ENCODE data around the gene AAK1.
"Not testable (repeated sequence)": the region's sequence is repeated elsewhere in the genome, so short reads cannot be mapped to it uniquely, and the experiment has no call there.

Gene AAK1

DNA sequence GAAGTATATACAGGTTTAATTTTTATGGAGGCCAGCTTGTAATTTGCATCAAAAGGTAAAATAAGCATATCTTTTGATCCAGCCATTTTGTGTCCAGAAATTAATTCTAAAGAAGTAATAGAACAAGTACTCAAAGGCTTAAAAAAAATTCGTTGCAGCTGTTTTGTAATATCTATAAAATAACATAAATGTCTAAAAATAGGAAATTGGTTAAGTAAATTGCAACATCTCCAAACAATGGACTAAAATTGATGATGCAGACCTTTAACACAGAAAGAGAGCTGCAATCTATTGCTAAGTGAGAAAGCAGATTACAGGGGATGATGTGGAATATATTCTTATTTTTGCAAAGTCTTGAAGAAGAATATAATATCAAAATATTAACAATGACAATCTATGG is 19.4 kb downstream of the AAK1 start:
- Histone ChIP-seq H3K9me3 (ENCODE audit: insufficient read depth, low read depth, low read length) (no peaks in the 10 kb centered on the region), H3K27ac (ENCODE audit: low read depth, low read length) (no peak overlapping the region), H3K27me3 (ENCODE audit: insufficient read depth, low read length) (no peaks in the 10 kb centered on the region), H3K4me1 (ENCODE audit: insufficient read depth, low read length) (no peaks in the 10 kb centered on the region), H3K9ac (ENCODE audit: low read depth, low read length) (no peak overlapping the region), H3K36me3 (ENCODE audit: insufficient read depth, low read length) (no peaks in the 10 kb centered on the region), H3K4me3 (ENCODE audit: low read length) (no peak overlapping the region)
- whole genome bisulfite sequencing = no CpG with 5 or more reads among the region's 1 CpG

GRCh38 chr2:69623236-69623635 is 20.3 kb downstream of the AAK1 start:
- no peaks in the 10 kb centered on the region for H3K9me3 ChIP-seq (ENCODE audit: insufficient read depth, low read depth, low read length)
- H3K27me3 ChIP-seq (ENCODE audit: insufficient read depth, low read length) = no peaks in the 10 kb centered on the region
- H3K36me3 ChIP-seq (ENCODE audit: insufficient read depth, low read length) = no peaks in the 10 kb centered on the region
- H3K4me3 ChIP-seq (ENCODE audit: low read length) = no peak overlapping the region
- 96% methylated on average over 7 of the region's 7 CpGs for whole genome bisulfite sequencing
- no peak overlapping the region for H3K27ac ChIP-seq (ENCODE audit: low read depth, low read length)
- no peak overlapping the region for H3K9ac ChIP-seq (ENCODE audit: low read depth, low read length)
- H3K4me1 ChIP-seq (ENCODE audit: insufficient read depth, low read length) = no peaks in the 10 kb centered on the region

DNA sequence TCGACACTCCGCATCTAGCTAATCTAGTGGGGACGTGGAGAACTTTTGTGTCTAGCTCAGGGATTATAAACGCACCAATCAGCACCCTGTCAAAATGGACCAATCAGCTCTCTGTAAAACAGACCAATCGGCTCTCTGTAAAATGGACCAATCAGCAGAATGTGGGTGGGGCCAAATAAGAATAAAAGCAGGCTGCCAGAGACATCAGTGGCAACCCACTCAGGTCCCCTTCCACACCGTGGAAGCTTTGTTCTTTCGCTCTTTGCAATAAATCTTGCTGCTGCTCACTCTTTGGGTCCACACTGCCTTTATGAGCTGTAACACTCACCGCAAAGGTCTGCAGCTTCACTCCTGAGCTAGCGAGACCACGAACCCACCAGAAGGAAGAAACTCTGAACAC is 20.7 kb downstream of the AAK1 start:
- H3K9me3 ChIP-seq (ENCODE audit: insufficient read depth, low read depth, low read length); H3K27me3 ChIP-seq (ENCODE audit: insufficient read depth, low read length); H3K4me3 ChIP-seq (ENCODE audit: low read length); H3K9ac ChIP-seq (ENCODE audit: low read depth, low read length); H3K4me1 ChIP-seq (ENCODE audit: insufficient read depth, low read length); H3K36me3 ChIP-seq (ENCODE audit: insufficient read depth, low read length); H3K27ac ChIP-seq (ENCODE audit: low read depth, low read length): not testable (repeated sequence)
- 96% methylated on average over 10 of the region's 10 CpGs for WGBS

DNA sequence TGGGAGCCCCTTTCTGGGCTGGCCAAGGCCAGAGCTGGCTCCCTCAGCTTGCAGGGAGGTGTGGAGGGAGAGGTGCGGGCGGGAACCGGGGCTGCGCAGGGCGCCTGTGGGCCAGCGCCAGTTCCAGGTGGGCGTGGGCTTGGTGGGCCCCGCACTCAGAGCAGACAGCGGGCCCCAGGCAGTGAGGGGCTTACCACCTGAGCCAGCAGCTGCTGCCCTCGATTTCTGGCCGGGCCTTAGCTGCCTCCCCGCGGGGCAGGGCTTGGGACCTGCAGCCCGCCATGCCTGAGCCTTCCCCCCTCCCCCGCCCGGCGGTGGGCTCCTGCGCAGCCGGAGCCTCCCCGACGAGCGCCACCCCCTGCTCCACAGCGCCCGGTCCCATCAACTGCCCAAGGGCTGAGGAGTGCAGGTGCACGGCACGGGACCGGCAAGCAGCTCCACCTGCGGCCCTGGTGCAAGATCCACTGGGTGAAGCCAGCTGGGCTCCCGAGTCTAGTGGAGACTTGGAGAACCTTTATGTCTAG is 21.5 kb downstream of the AAK1 start:
- H3K9me3 ChIP-seq (ENCODE audit: insufficient read depth, low read depth, low read length); H3K4me1 ChIP-seq (ENCODE audit: insufficient read depth, low read length); H3K27me3 ChIP-seq (ENCODE audit: insufficient read depth, low read length); H3K27ac ChIP-seq (ENCODE audit: low read depth, low read length); H3K36me3 ChIP-seq (ENCODE audit: insufficient read depth, low read length); H3K9ac ChIP-seq (ENCODE audit: low read depth, low read length); H3K4me3 ChIP-seq (ENCODE audit: low read length): not testable (repeated sequence)
- WGBS = 96% methylated on average over 29 of the region's 29 CpGs

GRCh38 chr2:69621440-69621839 is 22.1 kb downstream of the AAK1 start:
- Histone ChIP-seq H3K27ac (ENCODE audit: low read depth, low read length) (no peak overlapping the region), H3K27me3 (ENCODE audit: insufficient read depth, low read length) (no peaks in the 10 kb centered on the region), H3K9me3 (ENCODE audit: insufficient read depth, low read depth, low read length) (no peaks in the 10 kb centered on the region), H3K4me1 (ENCODE audit: insufficient read depth, low read length) (no peaks in the 10 kb centered on the region), H3K4me3 (ENCODE audit: low read length) (no peak overlapping the region), H3K9ac (ENCODE audit: low read depth, low read length) (no peak overlapping the region), H3K36me3 (ENCODE audit: insufficient read depth, low read length) (no peaks in the 10 kb centered on the region)
- 98% methylated on average over 3 of the region's 3 CpGs for WGBS

DNA sequence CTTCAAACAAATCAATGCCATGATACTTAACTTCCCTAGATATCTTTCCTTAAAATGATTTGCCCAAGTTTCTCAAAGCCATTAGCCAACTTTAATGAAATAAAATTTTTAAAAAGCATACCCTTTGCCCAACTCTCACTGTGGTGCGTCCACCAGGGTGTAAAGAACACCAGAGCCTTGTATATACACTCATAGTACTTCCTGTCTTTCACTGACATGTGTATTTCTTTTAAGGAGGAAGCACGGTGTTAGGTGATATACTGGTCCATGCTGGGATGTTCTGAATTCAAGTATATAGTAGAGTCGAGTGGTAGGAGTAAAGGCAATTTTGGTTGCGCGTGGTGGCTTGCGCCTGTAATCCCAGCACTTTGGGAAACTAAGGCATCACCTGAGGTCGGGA is 22.7 kb downstream of the AAK1 start:
- no peak overlapping the region for H3K27ac ChIP-seq (ENCODE audit: low read depth, low read length)
- H3K9ac ChIP-seq (ENCODE audit: low read depth, low read length) = no peak overlapping the region
- WGBS = 96% methylated on average over 7 of the region's 7 CpGs
- no peaks in the 10 kb centered on the region for H3K9me3 ChIP-seq (ENCODE audit: insufficient read depth, low read depth, low read length)
- no peak overlapping the region for H3K4me3 ChIP-seq (ENCODE audit: low read length)
- no peaks in the 10 kb centered on the region for H3K36me3 ChIP-seq (ENCODE audit: insufficient read depth, low read length)
- no peaks in the 10 kb centered on the region for H3K27me3 ChIP-seq (ENCODE audit: insufficient read depth, low read length)
- no peaks in the 10 kb centered on the region for H3K4me1 ChIP-seq (ENCODE audit: insufficient read depth, low read length)

- H3K4me3 ChIP-seq (ENCODE audit: low read length) = no peak overlapping the region
Observed at GRCh38 chr2:69619725-69620124, 23.8 kb downstream of the AAK1 start.

GRCh38 chr2:69618362-69618761 is 25.2 kb downstream of the AAK1 start:
- no peaks in the 10 kb centered on the region for H3K27me3 ChIP-seq (ENCODE audit: insufficient read depth, low read length)
- no peak overlapping the region for H3K4me3 ChIP-seq (ENCODE audit: low read length)
- no peaks in the 10 kb centered on the region for H3K36me3 ChIP-seq (ENCODE audit: insufficient read depth, low read length)
- 90% methylated on average over 5 of the region's 5 CpGs for WGBS
- no peak overlapping the region for H3K9ac ChIP-seq (ENCODE audit: low read depth, low read length)
- no peaks in the 10 kb centered on the region for H3K9me3 ChIP-seq (ENCODE audit: insufficient read depth, low read depth, low read length)
- no peak overlapping the region for H3K27ac ChIP-seq (ENCODE audit: low read depth, low read length)
- H3K4me1 ChIP-seq (ENCODE audit: insufficient read depth, low read length) = no peaks in the 10 kb centered on the region

More at GRCh38 chr2:69619725-69620124, 23.8 kb downstream of the AAK1 start:
- no peak overlapping the region for H3K27ac ChIP-seq (ENCODE audit: low read depth, low read length)
- no peaks in the 10 kb centered on the region for H3K4me1 ChIP-seq (ENCODE audit: insufficient read depth, low read length)
- no peak overlapping the region for H3K9ac ChIP-seq (ENCODE audit: low read depth, low read length)
- H3K27me3 ChIP-seq (ENCODE audit: insufficient read depth, low read length) = no peaks in the 10 kb centered on the region
- 74% methylated on average over 3 of the region's 3 CpGs for WGBS
- no peaks in the 10 kb centered on the region for H3K9me3 ChIP-seq (ENCODE audit: insufficient read depth, low read depth, low read length)
- H3K36me3 ChIP-seq (ENCODE audit: insufficient read depth, low read length) = no peaks in the 10 kb centered on the region

DNA sequence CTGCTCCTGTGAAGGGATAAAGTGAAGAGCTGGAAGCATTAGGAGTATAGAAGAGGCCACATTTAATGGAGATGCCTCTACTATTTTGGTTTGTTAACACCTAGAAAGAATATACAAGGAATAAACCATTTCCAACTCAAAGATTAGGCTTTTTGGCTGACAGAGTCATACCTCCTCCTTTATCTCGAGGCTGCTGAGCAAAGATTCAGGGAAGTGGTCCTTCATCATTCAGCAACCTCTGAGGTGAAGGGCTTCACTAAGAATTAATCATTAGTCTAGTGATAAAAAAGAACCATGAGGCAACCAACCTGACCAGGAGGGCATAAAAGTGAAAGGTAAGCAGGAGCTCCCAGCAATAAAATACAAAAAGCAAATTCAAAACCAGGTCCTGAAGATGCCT is 25.8 kb downstream of the AAK1 start:
- 90% methylated on average over 1 of the region's 1 CpG for WGBS
- Histone ChIP-seq H3K27me3 (ENCODE audit: insufficient read depth, low read length) (no peaks in the 10 kb centered on the region), H3K4me3 (ENCODE audit: low read length) (no peak overlapping the region), H3K9me3 (ENCODE audit: insufficient read depth, low read depth, low read length) (no peaks in the 10 kb centered on the region), H3K36me3 (ENCODE audit: insufficient read depth, low read length) (no peaks in the 10 kb centered on the region), H3K9ac (ENCODE audit: low read depth, low read length) (no peak overlapping the region), H3K27ac (ENCODE audit: low read depth, low read length) (no peak overlapping the region), H3K4me1 (ENCODE audit: insufficient read depth, low read length) (no peaks in the 10 kb centered on the region)

DNA sequence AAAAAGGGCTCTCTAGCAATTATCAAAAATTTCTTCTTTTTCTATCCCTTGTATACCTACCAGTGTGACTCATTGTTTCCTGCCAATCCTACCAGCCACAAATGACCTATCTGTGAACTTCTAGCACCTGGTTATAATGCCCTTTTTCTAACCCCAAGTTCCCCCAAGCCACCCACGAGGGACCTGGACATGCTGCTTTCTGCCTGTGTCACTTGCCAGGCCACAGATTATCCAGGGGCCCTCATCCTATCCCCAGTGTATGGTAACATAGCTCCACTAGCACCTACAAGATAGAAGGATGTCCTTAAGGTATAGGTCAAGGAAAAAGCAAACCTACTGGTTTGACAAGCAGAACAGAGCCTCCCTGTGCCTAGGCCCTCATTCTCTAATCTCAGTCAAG is 26.8 kb downstream of the AAK1 start:
- 80% methylated on average over 1 of the region's 1 CpG for WGBS
- Histone ChIP-seq H3K36me3 (ENCODE audit: insufficient read depth, low read length) (no peaks in the 10 kb centered on the region), H3K27me3 (ENCODE audit: insufficient read depth, low read length) (no peaks in the 10 kb centered on the region), H3K4me3 (ENCODE audit: low read length) (no peak overlapping the region), H3K27ac (ENCODE audit: low read depth, low read length) (no peak overlapping the region), H3K9ac (ENCODE audit: low read depth, low read length) (no peak overlapping the region), H3K9me3 (ENCODE audit: insufficient read depth, low read depth, low read length) (no peaks in the 10 kb centered on the region), H3K4me1 (ENCODE audit: insufficient read depth, low read length) (no peaks in the 10 kb centered on the region)

DNA sequence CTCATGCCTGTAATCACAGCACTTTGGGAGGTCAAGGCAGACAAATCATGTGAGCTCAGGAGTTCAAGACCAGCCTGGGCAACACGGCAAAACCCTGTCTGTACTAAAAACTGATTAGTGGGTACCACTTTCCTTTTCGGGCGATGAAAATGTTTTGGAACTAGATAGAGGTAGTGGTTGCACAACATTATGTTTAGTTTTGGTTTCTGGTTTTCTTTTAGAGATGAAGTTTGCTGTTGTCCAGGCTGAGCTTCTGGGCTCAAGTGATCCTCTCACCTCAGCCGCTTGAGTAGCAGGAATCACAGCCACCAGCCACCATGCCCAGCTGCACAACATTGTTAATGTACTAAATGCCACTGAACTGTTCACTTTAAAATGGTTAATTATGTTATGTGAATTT is 27.6 kb downstream of the AAK1 start:
- H3K4me3 ChIP-seq (ENCODE audit: low read length) = no peak overlapping the region
- no peak overlapping the region for H3K27ac ChIP-seq (ENCODE audit: low read depth, low read length)
- H3K27me3 ChIP-seq (ENCODE audit: insufficient read depth, low read length) = no peaks in the 10 kb centered on the region
- H3K36me3 ChIP-seq (ENCODE audit: insufficient read depth, low read length) = no peaks in the 10 kb centered on the region
- H3K4me1 ChIP-seq (ENCODE audit: insufficient read depth, low read length) = no peaks in the 10 kb centered on the region
- H3K9me3 ChIP-seq (ENCODE audit: insufficient read depth, low read depth, low read length) = no peaks in the 10 kb centered on the region
- WGBS = 93% methylated on average over 4 of the region's 4 CpGs
- H3K9ac ChIP-seq (ENCODE audit: low read depth, low read length) = no peak overlapping the region

GRCh38 chr2:69615078-69615625 is 28.4 kb downstream of the AAK1 start:
- H3K36me3 ChIP-seq (ENCODE audit: insufficient read depth, low read length) = no peaks in the 10 kb centered on the region
- H3K4me1 ChIP-seq (ENCODE audit: insufficient read depth, low read length) = no peaks in the 10 kb centered on the region
- H3K27ac ChIP-seq (ENCODE audit: low read depth, low read length) = no peak overlapping the region
- H3K4me3 ChIP-seq (ENCODE audit: low read length) = no peak overlapping the region
- no peak overlapping the region for H3K9ac ChIP-seq (ENCODE audit: low read depth, low read length)
- no peaks in the 10 kb centered on the region for H3K27me3 ChIP-seq (ENCODE audit: insufficient read depth, low read length)
- 96% methylated on average over 7 of the region's 7 CpGs for WGBS
- peaks cover under 1% of the 10 kb centered on the region; the same call in 1 of the 2 replicates for H3K9me3 ChIP-seq (ENCODE audit: insufficient read depth, low read depth, low read length)

Measured in HUES64 (cell line).